NCI-H187 treated with DMSO at 0.1 percent for 48 hours (cell line): Measurements from ENCODE around the gene PFKP.

ENCODE experiments used
- DNase-seq: peaks from one replicate; lab custom pipeline; 2025; lab: John Stamatoyannopoulos, UW

The PFKP gene

DNA sequence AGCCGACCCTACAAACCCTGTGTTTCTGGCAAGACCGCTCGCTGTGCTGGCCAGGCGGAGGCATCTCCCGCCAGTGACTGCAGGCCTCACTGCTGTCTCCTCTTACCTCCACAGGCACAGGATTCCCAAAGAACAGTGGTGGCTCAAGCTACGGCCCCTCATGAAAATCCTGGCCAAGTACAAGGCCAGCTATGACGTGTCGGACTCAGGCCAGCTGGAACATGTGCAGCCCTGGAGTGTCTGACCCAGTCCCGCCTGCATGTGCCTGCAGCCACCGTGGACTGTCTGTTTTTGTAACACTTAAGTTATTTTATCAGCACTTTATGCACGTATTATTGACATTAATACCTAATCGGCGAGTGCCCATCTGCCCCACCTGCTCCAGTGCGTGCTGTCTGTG lies 69.0 kb downstream of the PFKP start:
- no peak for DNase-seq

DNA sequence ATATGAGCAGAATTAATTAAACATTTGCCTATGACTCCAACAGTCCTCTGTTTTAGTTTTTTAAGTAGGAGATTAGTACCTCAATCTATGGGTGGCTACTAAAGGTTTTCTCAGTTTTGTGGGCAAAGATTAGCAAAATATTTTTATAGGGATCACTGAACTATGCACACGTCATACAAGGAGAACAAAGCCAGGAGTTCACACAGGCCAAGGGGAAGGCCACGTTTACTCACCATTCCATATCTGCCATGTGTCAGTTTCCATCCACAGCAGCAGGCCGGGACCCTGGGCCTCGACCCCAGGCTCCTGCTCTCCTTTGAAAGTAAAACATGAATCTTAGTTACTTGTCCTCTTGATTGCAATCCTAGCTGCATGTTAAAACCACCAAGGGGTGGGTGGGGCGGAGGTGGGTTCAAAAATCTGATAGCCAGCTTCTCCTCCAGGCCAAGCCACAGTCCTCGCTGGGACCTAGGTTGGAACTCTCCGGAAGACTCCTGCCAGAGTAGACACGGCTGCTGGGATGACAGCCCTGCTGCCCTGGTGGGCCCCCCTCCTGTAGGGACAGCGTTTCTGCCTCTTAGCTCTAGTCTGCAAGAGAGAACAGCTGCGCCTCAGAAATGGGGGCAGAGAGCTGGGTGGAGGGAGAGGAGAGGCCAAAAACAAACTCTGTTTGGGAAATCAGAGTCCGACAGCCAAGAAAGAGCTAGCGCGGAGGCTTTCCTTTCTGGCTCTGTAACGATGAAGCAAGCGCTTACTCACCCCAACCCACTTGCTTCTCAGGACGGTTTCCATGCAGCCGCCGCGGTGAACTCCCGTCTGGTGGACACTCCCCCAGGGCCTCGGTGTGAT lies 69.6 kb downstream of the PFKP start:
- no peak for DNase-seq

DNA sequence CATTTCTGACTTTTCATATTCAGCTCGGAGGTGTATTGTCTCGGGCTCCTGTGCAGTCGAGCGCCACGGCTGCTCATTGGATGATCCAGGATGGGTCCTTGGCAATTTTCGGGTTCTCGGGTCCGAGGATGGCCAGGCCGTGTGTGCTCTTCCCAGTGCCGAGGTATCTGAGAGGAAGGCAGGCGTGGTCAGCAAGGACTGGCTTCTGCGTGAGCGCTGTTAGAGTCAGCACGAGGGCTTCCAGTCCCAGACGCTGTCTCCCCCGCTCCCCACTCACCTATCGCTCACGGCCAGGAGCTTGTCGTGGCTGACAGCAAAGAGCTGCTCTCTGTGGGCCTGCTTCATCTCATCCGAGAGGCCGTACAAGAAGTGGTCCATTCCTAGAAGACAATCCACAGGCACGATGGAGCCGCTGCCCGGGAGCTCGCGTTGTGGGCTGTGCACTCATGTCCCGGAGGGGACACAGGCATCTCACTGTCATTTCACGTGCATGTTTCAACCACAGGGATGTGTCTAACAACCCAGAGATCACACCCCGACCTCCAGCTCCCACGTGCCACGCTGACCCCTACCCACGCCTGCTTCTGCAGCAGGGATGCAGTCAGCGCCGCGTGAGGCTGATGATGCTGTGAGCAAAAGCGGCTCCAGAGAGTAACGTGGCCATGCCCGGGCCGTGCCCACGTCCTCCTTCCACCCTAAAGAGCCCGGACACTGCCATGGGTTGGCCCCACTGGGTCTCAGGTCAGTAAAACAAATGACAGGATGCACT lies 70.8 kb downstream of the PFKP start:
- DNase-seq = no peak

DNA sequence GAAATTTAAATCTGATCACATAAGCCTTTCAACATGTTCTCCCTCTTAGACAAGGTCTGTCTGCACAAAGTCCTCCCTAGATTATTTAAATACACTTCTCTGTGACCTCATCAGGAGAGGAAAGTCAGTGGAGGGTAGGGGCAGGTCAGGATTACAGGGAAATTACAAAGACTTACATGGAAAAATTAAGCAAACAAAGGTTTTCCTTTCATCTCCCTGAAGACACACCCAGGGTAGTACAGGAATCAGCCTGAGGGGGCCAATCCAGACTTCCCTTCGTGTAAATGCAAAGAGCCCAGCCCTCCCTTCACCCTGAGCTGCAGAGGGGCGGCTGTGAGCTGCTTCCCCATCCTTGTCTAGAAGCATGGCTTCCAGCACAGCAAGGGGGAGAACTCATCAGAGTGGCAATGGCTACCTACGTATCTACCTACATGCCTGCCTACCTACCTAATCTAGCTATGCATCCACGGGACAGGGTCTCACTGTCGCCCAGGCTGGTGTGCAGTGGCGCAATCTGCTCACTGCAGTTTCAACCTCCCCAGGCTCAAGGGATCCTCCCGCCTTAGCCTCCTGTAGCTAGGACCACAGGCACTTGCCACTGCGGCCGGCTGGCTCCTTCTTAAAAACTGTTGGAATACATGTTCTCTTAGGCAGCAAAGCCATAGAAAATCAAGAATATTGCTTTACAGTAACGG lies 72.0 kb downstream of the PFKP start:
- no peak for DNase-seq

DNA sequence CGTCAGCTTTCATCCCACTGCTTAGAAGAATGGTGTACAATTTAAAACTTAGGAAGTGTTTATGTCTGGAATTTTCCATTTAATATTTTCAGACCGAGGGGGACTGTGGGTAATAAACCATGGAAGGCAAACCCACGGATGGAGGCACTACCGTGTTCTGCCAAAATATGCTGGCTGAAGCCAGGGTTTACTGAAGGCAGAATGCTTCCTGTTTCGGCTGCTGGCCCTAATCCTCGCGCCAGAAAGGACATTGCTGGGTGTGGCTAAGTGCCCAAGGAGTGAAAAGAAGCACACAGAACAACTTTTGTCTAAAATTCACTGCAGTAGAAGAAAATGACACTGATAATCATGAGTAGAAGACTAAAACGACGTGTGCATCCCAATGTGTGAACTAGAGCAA lies 72.9 kb downstream of the PFKP start:
- no peak for DNase-seq

DNA sequence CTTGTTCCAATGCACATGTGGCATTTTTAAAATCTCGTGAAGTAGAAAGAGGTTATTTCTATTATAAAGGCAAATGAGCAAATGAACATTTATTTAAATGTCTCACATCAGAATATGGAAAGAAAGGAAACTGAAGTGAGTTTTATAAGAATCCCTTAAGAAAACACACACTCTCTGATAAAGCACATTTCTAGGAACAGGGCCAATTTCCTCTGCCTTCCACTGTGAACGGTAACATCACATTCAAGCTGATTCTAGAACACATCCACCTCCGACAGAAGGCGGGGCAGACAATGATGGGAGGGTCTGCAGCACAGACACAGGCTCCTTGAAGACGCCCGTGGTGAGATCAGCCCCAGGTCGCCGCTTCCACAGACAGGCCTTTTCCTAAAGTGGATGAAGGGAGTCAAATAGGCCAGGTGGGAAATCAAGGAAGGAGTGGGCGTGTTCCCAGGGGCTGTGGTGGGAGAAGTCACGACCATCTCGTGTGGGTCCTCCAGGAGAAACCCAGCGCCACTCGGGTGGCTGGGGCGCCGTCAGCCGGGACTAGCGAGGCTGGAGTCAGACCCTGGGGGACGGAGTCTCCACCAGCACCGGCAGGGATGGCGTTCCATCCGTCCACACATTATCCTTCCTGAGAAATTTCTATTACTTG lies 74.1 kb downstream of the PFKP start:
- no peak for DNase-seq

DNA sequence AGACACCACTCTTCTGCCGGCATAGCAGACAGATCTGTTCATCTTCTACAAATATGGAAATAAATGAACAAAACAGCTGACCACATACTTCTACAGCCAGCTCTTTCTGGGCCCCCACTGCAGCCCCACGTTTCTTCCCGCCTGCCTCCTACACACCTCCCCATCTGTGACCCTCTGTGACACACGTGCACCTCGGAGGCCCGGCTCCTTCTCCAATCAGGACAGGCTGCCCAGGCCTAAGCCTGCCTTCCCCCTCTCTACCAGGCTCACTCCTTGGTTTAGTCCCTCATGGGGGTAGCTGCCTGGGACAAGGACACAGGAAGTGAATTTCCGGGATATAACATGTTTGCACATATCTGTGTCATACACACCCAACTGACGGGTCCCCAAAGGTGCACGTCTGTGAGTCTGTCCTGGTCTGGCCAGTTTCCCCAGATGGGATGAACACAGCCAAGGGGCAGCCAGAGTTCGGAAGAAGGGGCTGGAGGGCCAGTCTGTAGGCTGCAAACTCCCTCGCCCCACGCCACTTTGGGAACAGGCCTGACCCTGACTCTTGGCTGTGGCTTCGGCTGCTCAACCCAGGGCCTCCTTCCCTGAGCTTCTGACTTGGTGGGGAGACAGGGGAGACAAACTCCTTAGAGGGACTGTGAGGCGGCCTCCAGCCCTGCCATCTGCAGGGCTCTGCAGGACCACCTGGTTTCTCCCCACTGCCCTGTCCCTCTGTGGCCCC lies 75.0 kb downstream of the PFKP start:
- DNase-seq = no peak

DNA sequence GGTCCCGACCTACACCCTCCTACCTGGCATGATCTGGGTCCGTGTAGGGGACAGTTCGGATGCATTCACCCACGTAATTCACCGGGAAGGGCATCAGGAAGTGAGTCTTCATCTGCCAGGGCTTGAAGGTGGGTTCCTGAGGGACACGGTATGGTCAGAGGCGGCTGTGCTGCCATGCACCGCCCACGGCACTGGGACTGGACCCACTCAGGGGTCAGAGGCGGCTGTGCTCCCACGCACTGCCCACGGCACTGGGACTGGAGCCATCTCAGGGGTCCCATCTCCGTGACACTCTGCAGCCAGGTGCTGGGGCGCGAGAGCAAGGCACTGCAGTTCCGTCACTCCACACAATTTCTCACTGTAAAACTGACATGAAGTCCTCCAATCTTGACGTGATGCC lies 76.0 kb downstream of the PFKP start:
- DNase-seq = no peak

DNA sequence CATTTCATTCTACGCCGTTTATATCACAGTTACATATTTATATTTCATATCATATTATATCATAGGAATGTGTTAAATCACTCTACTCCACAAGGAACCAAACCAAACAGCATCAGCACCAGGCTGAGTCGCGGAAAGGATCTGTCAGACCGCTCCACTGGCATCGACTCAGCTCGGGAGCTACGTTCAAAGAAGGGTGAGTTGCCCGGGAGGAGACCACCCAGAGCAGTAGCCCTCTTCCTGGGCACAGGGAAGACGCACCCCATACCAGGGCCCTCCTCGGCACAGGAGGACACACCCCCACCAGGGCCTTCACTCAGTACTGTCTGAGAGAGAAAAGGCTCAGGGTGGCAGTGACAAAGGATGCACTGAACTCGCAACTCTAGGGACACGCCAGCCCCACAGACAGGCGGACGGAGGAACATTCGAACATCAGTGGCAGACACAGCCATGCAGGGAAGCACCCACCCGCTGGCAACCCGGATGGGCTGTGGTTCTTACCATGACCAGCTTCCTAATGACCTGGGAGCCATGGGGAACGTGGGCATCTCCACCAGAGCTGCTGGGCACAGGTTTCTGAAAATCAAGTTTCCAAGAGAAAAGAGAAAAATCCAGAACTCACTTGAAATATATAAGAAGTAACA lies 76.6 kb downstream of the PFKP start:
- no peak for DNase-seq

DNA sequence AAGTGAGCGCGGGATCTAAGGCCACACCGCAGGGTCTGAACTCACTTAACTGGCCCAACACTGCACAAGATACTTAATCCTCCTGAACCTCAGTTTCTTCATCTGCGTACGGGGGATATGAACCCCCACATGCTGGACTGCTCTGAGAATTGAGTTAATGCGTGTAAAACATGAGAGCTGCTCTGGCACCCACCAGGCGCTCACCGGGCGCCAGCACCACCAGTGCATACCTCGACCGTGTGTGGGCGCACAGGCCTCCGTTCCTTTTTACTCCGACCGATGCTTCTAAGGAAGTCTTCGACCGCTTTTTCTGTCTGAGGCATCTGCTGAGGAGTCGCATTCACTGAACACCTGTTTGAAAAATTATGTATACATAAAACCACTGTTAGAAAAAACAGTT lies 78.0 kb downstream of the PFKP start:
- DNase-seq = no peak

DNA sequence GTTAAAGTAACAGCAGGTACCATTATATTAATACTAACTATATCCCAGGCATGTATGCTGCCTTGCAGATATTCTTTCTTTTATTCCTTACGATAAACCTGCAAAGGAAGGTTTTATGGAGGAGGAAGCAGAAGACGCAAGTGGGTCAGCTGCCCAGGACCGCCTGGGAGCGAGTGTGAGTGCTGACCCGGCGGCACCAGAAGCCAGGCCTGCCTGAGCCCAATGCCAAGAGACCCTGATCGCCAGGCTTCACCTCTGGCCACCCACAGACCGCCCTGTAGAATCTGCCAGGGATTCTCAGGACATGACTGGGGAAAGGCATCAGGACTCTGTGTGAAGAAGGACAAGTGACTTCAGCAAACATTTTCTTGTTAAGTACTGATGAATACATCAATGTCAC lies 78.9 kb downstream of the PFKP start:
- DNase-seq = no peak

DNA sequence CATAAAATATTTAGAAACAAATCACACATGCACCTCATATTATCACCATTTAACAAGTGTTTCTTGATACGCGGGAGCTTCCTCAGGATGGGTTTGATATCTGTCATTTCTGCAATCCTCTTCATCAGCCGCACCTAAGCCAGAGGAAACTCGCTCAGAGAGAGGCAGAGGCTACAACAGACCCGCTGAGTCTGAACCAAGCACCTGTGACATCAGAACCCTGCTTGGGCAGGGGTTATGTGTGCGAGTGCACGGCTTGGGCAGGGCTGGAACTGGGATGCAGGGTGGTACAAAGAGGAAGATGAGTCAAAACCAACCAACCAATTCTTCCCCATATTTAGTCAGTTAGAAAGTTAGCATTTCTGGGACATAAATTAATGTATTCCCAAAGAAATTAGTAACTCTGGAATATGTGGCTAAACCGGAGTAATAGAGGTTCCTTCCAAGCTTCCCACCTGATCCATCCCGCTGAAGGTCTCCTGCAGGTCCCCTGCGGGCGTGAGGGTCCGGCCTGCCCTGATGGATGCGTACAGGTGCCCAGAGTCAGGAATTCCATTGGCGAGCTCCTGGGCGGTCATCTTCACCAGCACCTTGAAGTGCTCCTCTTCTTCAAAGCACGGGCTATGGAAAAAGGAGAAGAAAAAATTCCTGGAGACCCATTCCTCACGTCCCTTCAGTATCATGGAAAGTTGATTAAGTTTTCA lies 79.9 kb downstream of the PFKP start:
- DNase-seq = no peak

DNA sequence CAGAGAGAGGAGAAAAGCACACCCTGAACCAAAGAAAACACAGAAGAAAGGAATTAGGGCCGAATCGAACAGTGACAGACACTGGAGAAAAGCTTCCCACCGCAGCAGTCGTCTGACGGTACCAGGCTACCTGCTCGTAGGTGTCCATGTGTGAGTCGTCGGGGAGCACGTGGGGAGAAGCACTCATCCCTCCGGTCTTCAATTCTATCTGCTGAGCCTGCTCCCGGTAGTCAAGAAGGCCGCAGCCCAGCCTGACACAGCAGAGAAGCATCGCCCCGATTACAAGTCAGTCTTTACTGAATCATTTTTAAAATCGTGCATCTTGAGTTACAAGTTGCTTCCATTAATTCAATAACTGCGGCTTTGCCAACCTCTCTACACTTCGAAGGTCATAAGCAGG lies 80.7 kb downstream of the PFKP start:
- DNase-seq = no peak

DNA sequence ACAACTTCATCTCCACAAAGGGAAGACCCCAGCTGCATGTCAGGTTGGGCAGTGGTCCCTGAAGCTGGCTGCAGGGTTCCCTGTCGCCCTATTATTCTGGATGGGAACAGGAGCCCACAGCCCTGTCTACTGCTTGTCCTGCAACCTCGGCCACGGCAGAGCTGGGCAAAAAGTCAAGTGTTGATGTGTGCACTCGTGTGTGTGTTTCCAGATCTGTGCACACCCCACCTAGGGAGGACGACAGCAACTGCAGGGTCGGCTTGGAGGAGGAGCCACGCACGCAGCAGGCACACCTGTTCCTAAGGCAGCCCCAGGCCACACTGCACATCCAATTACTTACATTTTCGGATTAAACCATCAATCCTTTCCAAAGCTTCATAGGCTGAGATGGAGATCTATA lies 81.6 kb downstream of the PFKP start:
- no peak for DNase-seq

DNA sequence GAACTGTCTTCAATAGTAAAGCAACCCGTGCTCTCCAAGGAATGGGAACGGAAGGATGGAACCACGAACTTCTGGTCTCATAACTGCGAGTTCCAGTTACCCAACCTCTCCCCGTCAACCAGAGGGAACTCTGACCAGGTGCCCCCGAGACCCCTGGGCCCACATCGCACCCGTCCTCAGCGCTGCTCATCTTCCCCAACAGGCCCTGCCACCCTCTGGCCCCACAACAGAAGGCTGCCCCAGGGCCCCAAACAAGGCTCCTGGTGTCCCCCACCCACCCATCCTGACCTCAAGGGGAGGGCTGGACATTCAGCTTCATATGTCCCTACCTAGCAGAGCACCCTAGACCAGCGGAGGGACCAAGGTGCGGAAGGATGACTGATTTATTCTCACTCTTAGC lies 82.6 kb downstream of the PFKP start:
- no peak for DNase-seq

DNA sequence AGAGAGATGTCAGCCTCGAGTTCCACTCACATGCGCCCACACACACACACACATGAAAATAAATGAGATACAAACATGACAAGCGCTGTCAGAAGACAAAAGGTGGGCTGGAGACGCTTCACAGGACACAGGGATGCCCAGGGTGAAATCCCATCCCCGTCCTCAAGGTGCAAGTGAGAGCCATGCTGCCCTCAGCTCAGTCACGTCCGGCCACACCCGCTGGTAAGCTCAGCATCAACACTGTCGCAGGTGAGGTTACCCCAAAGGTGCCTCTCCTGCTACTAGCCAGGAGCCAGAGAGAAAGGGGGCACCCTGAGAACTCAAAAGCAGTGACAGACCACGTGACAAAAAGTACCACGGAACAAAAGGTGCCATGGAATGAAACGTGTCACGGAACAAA lies 83.0 kb downstream of the PFKP start:
- no peak for DNase-seq

DNA sequence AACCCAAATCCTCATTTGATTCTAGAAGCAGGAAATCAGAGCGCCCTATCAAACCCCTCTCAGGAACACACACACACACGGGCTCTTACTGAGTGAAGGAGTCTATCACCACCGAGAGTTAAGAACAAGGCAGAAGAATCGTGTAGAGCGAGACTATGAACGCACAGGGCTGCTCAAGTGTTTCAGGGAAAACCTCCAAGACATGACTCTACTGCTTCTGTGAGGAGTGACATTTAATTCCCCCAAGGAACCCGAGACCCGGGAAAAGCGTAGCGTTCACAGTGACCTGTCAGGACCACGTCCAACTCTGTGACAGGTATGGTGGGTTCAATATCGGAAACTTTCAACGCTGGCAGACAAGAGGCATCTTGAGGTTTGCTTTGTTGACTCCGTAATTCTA lies 83.6 kb downstream of the PFKP start:
- no peak for DNase-seq

DNA sequence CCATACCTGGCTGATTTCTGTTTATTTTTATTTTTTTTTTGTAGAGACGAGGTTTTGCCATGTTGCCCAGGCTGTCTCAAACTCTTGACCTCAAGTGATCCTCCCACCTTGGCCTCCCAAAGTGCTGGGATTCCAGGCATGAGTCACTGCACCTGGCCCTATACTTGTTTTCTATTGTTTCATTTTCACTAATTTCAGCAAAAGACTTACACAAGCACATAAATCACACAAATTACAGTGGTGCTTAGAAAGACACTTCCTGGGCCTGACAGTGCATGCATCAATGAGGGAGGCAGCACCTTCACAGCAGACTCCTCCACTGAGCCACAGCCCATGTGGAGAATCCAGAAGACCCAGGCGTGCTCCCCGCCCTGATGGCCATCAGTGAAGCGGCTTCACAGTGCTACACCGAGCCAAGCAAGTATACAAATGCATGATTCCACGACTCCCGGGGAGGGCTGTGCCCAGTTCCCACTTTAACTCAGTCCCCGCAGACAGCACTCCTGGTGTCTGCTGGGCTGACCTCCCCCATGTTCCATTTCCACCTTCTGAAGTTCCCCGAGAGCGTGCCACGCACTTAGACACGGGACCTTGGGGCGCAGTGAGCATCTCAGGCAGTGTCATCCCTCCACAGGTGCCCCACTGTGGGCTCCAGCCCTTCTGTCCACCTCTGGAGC lies 84.7 kb downstream of the PFKP start:
- no peak for DNase-seq

DNA sequence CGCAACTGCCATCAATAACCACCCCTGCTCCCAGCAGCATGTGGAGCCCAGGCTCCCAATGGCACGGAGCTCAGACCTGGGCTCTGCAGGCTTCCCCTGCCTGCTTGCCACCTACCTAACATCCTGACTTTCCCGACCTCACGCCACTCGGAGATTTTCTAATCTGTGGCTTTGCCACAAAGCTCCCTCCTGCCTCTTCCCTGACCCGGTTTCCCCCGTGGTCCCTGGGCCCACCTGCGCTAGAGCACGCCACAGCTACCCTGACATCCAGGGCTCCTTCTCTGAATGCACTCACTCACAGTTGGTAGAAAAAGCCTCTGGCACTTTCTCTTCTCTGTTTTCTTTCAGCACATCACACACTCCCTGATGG lies 85.2 kb downstream of the PFKP start:
- no peak for DNase-seq

DNA sequence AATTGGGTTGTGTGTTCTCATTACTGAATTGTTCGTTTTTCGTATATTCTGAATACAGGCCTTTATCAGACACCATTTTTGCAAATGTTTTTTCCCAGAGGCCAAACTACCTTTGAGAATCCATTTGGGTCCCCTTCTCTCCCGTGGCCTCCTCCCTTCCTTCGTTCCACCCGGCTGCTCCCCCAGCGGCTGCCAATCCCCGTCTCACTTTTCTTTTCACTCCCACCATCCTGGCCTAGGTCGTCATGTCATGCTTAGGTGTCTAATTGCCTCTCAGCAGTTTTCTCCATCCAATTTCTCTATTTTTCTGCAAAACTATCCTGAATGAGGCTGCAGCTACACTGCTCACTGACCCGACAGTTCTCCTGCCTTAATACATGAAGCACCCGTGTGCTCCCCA lies 87.3 kb downstream of the PFKP start:
- DNase-seq = no peak
